ENCODE measurements around the gene COQ5.

- TF ChIP-seq CTCF (IDR thresholded peaks at IDR 0.05) = no peak
- no peak for TF ChIP-seq POLR2A (IDR thresholded peaks at IDR 0.05)
- TF ChIP-seq POLR2AphosphoS5 (IDR thresholded peaks at IDR 0.05) = no peak
- TF ChIP-seq EP300 (IDR thresholded peaks at IDR 0.05) = no peak
These were observed 13.2 kb upstream of the COQ5 start for GRCh38 chr12:120542166-120542565.
